Loucy (cell line): Measurements from ENCODE around the gene PPOX.

Experiments
- H2AFZ ChIP-seq: fragments of 200-600 bp; sonication (generic); 2 replicates; pipeline ENCODE4 v1.6.0; 2016; ENCODE audit warnings: antibody characterized with exemption, mild to moderate bottlenecking, low read length, moderate library complexity
- H3F3A ChIP-seq: fragments of 200-600 bp; 2 replicates; pipeline ENCODE4 v1.6.0; 2016; ENCODE audit warnings: antibody characterized with exemption, low read depth, mild to moderate bottlenecking
- H3K27me3 ChIP-seq: fragments of 200-600 bp; sonication (generic); 2 replicates; pipeline ENCODE4 v1.6.1; 2014; ENCODE audit warnings: low read length, mild to moderate bottlenecking; ENCODE audit not compliant: insufficient read depth, poor library complexity, severe bottlenecking
- H3K36me3 ChIP-seq: fragments of 200-600 bp; sonication (generic); 2 replicates; pipeline ENCODE4 v1.6.1; 2016; ENCODE audit warnings: low read length; ENCODE audit not compliant: insufficient read depth
- H3K4me1 ChIP-seq: fragments of 200-600 bp; sonication (generic); 2 replicates; pipeline ENCODE4 v1.5.1; 2014; ENCODE audit warnings: low read length, mild to moderate bottlenecking; ENCODE audit not compliant: insufficient read depth, poor library complexity, severe bottlenecking
- H3K4me2 ChIP-seq: fragments of 200-600 bp; sonication (generic); 2 replicates; pipeline ENCODE4 v1.6.0; 2014; ENCODE audit warnings: antibody characterized with exemption, low read length, low read depth, mild to moderate bottlenecking; ENCODE audit not compliant: poor library complexity, severe bottlenecking
- H3K4me3 ChIP-seq: fragments of 200-600 bp; sonication (generic); 2 replicates; pipeline ENCODE4 v1.5.1; 2014; ENCODE audit warnings: low read length, mild to moderate bottlenecking, mixed read lengths; ENCODE audit not compliant: poor library complexity, severe bottlenecking
- H3K79me2 ChIP-seq: fragments of 200-600 bp; sonication (generic); 2 replicates; pipeline ENCODE4 v1.6.1; 2014; ENCODE audit warnings: low read length; ENCODE audit not compliant: insufficient read depth
- H3K9ac ChIP-seq: fragments of 200-600 bp; sonication (generic); 2 replicates; pipeline ENCODE4 v1.6.0; 2014; ENCODE audit warnings: mild to moderate bottlenecking, low read depth, low read length, moderate library complexity; ENCODE audit not compliant: poor library complexity, severe bottlenecking
- H3K9me2 ChIP-seq: fragments of 200-600 bp; sonication (generic); replicated peaks from 2 replicates; pipeline ENCODE4 v1.6.1; 2016; ENCODE audit warnings: low read depth, low read length, mixed read lengths
- H3K9me3 ChIP-seq: fragments of 200-600 bp; sonication (generic); 2 replicates; pipeline ENCODE4 v1.6.1; 2014; ENCODE audit warnings: mild to moderate bottlenecking, antibody characterized with exemption, low read length, low read depth; ENCODE audit not compliant: insufficient read depth
- H4K20me1 ChIP-seq: fragments of 200-600 bp; sonication (generic); 2 replicates; pipeline ENCODE4 v1.6.0; 2014; ENCODE audit warnings: antibody characterized with exemption, low read length, mild to moderate bottlenecking; ENCODE audit not compliant: insufficient read depth, poor library complexity, severe bottlenecking
- CTCF ChIP-seq: fragments of 200-600 bp; sonication (generic); conservative IDR thresholded peaks from 2 replicates; pipeline ENCODE4 v1.5.1; 2014; ENCODE audit warnings: mild to moderate bottlenecking, antibody characterized with exemption, low read length
- EZH2phosphoT487 ChIP-seq: fragments of 200-600 bp; IDR thresholded peaks from 2 replicates; pipeline ENCODE4 v1.6.1; 2018; ENCODE audit warnings: antibody characterized with exemption, mild to moderate bottlenecking, moderate library complexity, borderline replicate concordance

The PPOX gene

GRCh38 chr1:161198194-161198896 is 32.1 kb downstream of the PPOX start:
- TF ChIP-seq CTCF = no peak
- no peak for TF ChIP-seq EZH2phosphoT487
- no peaks in the 10 kb centered on the region for H4K20me1 ChIP-seq
- H3K36me3 ChIP-seq = no peaks in the 10 kb centered on the region
- no peak overlapping the region for H3K4me2 ChIP-seq
- peaks cover 11% of the 10 kb centered on the region for H3K79me2 ChIP-seq
- H3K4me3 ChIP-seq = no peak overlapping the region
- no peaks in the 10 kb centered on the region for H3K9me3 ChIP-seq
- H2AFZ ChIP-seq = no peak overlapping the region; the same call in 1 of the 2 replicates
- no peak overlapping the region for H3K9ac ChIP-seq
- peaks cover 19% of the 10 kb centered on the region for H3K4me1 ChIP-seq
- H3K9me2 ChIP-seq = no peaks in the 10 kb centered on the region
- no peaks in the 10 kb centered on the region for H3F3A ChIP-seq
- no peaks in the 10 kb centered on the region for H3K27me3 ChIP-seq

GRCh38 chr1:161198897-161199431 is 32.7 kb downstream of the PPOX start, which contains the start of gene ADAMTS4:
Gene ADAMTS4 (minus strand): TSS chr1:161199054. CDS start chr1:161198627, 427 bp downstream.
- H3K36me3 ChIP-seq = no peaks in the 10 kb centered on the region
- H2AFZ ChIP-seq = no peak within 1 kb of the TSS; the same call in 1 of the 2 replicates
- peaks cover 18% of the 10 kb centered on the region for H3K79me2 ChIP-seq
- no peak within 1 kb of the TSS for H3K9ac ChIP-seq
- H4K20me1 ChIP-seq = no peaks in the 10 kb centered on the region
- no peak for TF ChIP-seq CTCF
- TF ChIP-seq EZH2phosphoT487 = no peak
- no peaks in the 10 kb centered on the region for H3K9me3 ChIP-seq
- peaks cover 25% of the 10 kb centered on the region for H3K4me1 ChIP-seq
- no peaks in the 10 kb centered on the region for H3K9me2 ChIP-seq
- no peaks in the 10 kb centered on the region for H3F3A ChIP-seq
- no peak within 1 kb of the TSS for H3K4me3 ChIP-seq
- H3K4me2 ChIP-seq = no peak within 1 kb of the TSS
- no peaks in the 10 kb centered on the region for H3K27me3 ChIP-seq

- Histone ChIP-seq H3K9me3 (no peaks in the 10 kb centered on the region), H4K20me1 (no peaks in the 10 kb centered on the region), H3K4me1 (peaks cover 27% of the 10 kb centered on the region), H3K79me2 (peaks cover 24% of the 10 kb centered on the region), H3F3A (no peaks in the 10 kb centered on the region), H3K27me3 (no peaks in the 10 kb centered on the region), H3K4me3 (no peak overlapping the region), H3K4me2 (no peak overlapping the region), H3K36me3 (no peaks in the 10 kb centered on the region), H3K9ac (no peak overlapping the region), H3K9me2 (no peaks in the 10 kb centered on the region), H2AFZ (no peak overlapping the region)
- TF ChIP-seq CTCF (no peak), EZH2phosphoT487 (no peak)
Measured at GRCh38 chr1:161199506-161200139, 33.4 kb downstream of the PPOX start.
